Esophagus squamous epithelium (tissue), 4 donors: ENCODE data around the gene DEGS1.

Experiments
- CTCF ChIP-seq, 6 experiments: fragments of 450-650 bp in 4 of 6; fragments of 200-600 bp in 2 of 6; sonication (generic) in 2 of 6; IDR thresholded peaks; one replicate each; pipeline ENCODE4 v1.5.1; 2016 to 2019; ENCODE audit warnings: antibody characterized with exemption in 6 of 6, mild to moderate bottlenecking in 4 of 6, moderate library complexity in 4 of 6
- POLR2A ChIP-seq, 4 donors: fragments of 450-650 bp; IDR thresholded peaks; one replicate each; pipeline ENCODE4 v1.6.1; 2017; ENCODE audit warnings: antibody characterized with exemption in 4 of 4, mild to moderate bottlenecking in 4 of 4, moderate library complexity in 3 of 4

GRCh38 chr1:224201383-224201782, 18.3 kb downstream of the DEGS1 start:
- TF ChIP-seq CTCF (IDR thresholded peaks at IDR 0.05), result no peak
- TF ChIP-seq POLR2A (IDR thresholded peaks at IDR 0.05), result no peak
